ENCODE measurements around the gene SMARCAL1. TPM values are rescaled to one million over a fixed set of nuclear protein-coding genes. Genes with fewer than 3 reads are reported as not detected.

Gene SMARCAL1
- total and polyA plus RNA-seq, 2 of the 13 experiments (the other 11 are each of a cell fraction or from before 2014, with no cell fraction given): 12.7 to 21.3 TPM

GRCh38 chr2:216412022-216412999 lies at the start of gene SMARCAL1 (continued):
- TF ChIP-seq ZNF124 (CRISPR knock-in tag; IDR thresholded peaks at IDR 0.05) (peak; percentile 88), ZNF674 (CRISPR knock-in tag; IDR thresholded peaks at IDR 0.05; ENCODE audit: low read depth) (no peak), ZNF605 (CRISPR knock-in tag; IDR thresholded peaks at IDR 0.05) (peak; percentile 98), ZNF652 (CRISPR knock-in tag; IDR thresholded peaks at IDR 0.05; ENCODE audit: borderline replicate concordance, low read depth) (no peak), YEATS4 (CRISPR knock-in tag; IDR thresholded peaks at IDR 0.05; ENCODE audit: borderline replicate concordance) (peak; percentile 93), NAIF1 (CRISPR knock-in tag; IDR thresholded peaks at IDR 0.05; ENCODE audit: borderline replicate concordance) (peak; percentile 31; the same call in 1 of the 2 replicates), DRAP1 (CRISPR knock-in tag; IDR thresholded peaks at IDR 0.05) (peak; percentile 79), ZNF512 (CRISPR knock-in tag; IDR thresholded peaks at IDR 0.05) (no peak), CEBPZ (IDR thresholded peaks at IDR 0.05; ENCODE audit: low read length) (no peak), RNF2 (conservative IDR thresholded peaks at IDR 0.05; ENCODE audit: low read depth) (peak; percentile 67; the same call in 1 of the 2 replicates), HMGA1 (CRISPR knock-in tag; conservative IDR thresholded peaks at IDR 0.05) (no peak), RAD21 (CRISPR knock-in tag; IDR thresholded peaks at IDR 0.05) (0 out of 2 replicates have a peak, but pooled peaks have one; percentile 33), ZNF557 (CRISPR knock-in tag; IDR thresholded peaks at IDR 0.05) (no peak), HOMEZ (CRISPR knock-in tag; IDR thresholded peaks at IDR 0.05; ENCODE audit: low read depth) (peak; percentile 85), ZNF317 (CRISPR knock-in tag; IDR thresholded peaks at IDR 0.05) (peak; percentile 89), ZFP91 (CRISPR knock-in tag; IDR thresholded peaks at IDR 0.05; ENCODE audit: borderline replicate concordance) (peak; percentile 96; the same call in 1 of the 2 replicates), IKZF5 (CRISPR knock-in tag; IDR thresholded peaks at IDR 0.05) (peak; percentile 84), ZNF484 (CRISPR knock-in tag; IDR thresholded peaks at IDR 0.05; ENCODE audit: borderline replicate concordance, low read depth) (no peak)
